HCT116 (cell line): ENCODE measurements around the gene CHST11. TPM values are rescaled to one million over a fixed set of nuclear protein-coding genes. Genes with fewer than 3 reads are reported as not detected.

ENCODE experiments used
- ATAC-seq: fragments of 200-7000 bp; cut with Tn5 transposase; 2 replicates; pipeline ENCODE4 v1.9.1; 2020; ENCODE audit warnings: mild to moderate bottlenecking, moderate library complexity
- BruUV-seq: library from RNA; stranded (reverse); fragments of 400-500 nt; replicated peaks from 2 replicates; lab custom pipeline; 2021; lab: Mats Ljungman, UMichigan
- CTCF ChIA-PET: fragments of 300-600 bp; sonication (Branson Sonifier 250); formaldehyde crosslinking; loops from one replicate; lab custom pipeline; 2021; ENCODE audit warnings: antibody characterized with exemption; lab: Charles Lee
- POLR2A ChIA-PET: fragments of 300-600, 350-600 bp; sonication (Branson Sonifier 250); formaldehyde crosslinking; loops from one replicate; lab custom pipeline; 2021; ENCODE audit warnings: antibody characterized with exemption; lab: Charles Lee
- RAD21 ChIA-PET, 2 experiments: fragments of 300-600 bp; sonication (Branson Sonifier 250); formaldehyde crosslinking; loops; one replicate each; lab custom pipeline; 2023; ENCODE audit warnings: low total read pairs in 2 of 2; ENCODE audit not compliant: uncharacterized antibody in 2 of 2, unreplicated experiment in 2 of 2, low non-redundant PET in 1 of 2; lab: Charles Lee
- DNase-seq: peaks from one replicate; pipeline ENCODE4 v3.0.0-alpha.2; 2010; ENCODE audit warnings: low read depth, low spot score
- H2AFZ ChIP-seq: fragments of 200-600 bp; shearing (Covaris generic), sonication (generic); 2 replicates; pipeline ENCODE4 v1.6.1; 2017; ENCODE audit warnings: low read depth, mixed run types, mixed read lengths, antibody characterized with exemption, low read length; ENCODE audit not compliant: poor library complexity, severe bottlenecking
- H3K27ac ChIP-seq: 2 replicates; pipeline ENCODE4 v1.5.1; 2012; ENCODE audit warnings: low read depth, low read length
- H3K27me3 ChIP-seq: fragments of 200-600 bp; sonication (generic); 2 replicates; pipeline ENCODE4 v1.6.1; 2016; ENCODE audit warnings: mixed run types, low read length, mixed read lengths; ENCODE audit not compliant: insufficient read depth
- H3K36me3 ChIP-seq, 2 experiments: fragments of 200-500 bp in 1 of 2; fragments of 200-600 bp in 1 of 2; sonication (Bioruptor generic) in 1 of 2; sonication (generic) in 1 of 2; 2 replicates each; pipeline versions ENCODE4 v1.5.1 to v1.6.1; 2014 to 2016; ENCODE audit warnings: low read length in 2 of 2, inconsistent platforms in 1 of 2, mixed read lengths in 1 of 2, mixed run types in 1 of 2; ENCODE audit not compliant: insufficient read depth in 2 of 2, control insufficient read depth in 1 of 2
- H3K4me1 ChIP-seq, 2 experiments: fragments of 200-600 bp in 1 of 2; sonication (generic) in 1 of 2; 2 replicates each; pipeline versions ENCODE4 v1.5.1 to v1.6.1; 2012 to 2017; ENCODE audit warnings: low read length in 2 of 2, inconsistent platforms in 1 of 2, mild to moderate bottlenecking in 1 of 2, mixed read lengths in 1 of 2, mixed run types in 1 of 2, moderate library complexity in 1 of 2; ENCODE audit not compliant: insufficient read depth in 2 of 2, control insufficient read depth in 1 of 2
- H3K4me2 ChIP-seq: fragments of 200-600 bp; sonication (generic); 2 replicates; pipeline ENCODE4 v1.6.1; 2017; ENCODE audit warnings: mixed run types, low read length, mixed read lengths
- H3K4me3 ChIP-seq, 2 experiments: fragments of 200-600 bp in 1 of 2; sonication (generic) in 1 of 2; replicated peaks in 1 of 2; 2 replicates each; pipeline ENCODE4 v1.5.1; 2011 to 2016; ENCODE audit warnings: low read length in 2 of 2, control low read depth in 1 of 2, low read depth in 1 of 2, mild to moderate bottlenecking in 1 of 2, mixed read lengths in 1 of 2, mixed run types in 1 of 2
- H3K79me2 ChIP-seq: fragments of 200-600 bp; sonication (generic); 2 replicates; pipeline ENCODE4 v1.6.1; 2017; ENCODE audit warnings: mild to moderate bottlenecking, mixed run types, low read length, moderate library complexity, mixed read lengths; ENCODE audit not compliant: insufficient read depth
- H3K9ac ChIP-seq: fragments of 200-600 bp; sonication (generic); 2 replicates; pipeline ENCODE4 v1.6.1; 2016; ENCODE audit warnings: low read length, mixed read lengths
- H3K9me2 ChIP-seq: fragments of 200-600 bp; sonication (generic), shearing (Covaris generic); 2 replicates; pipeline ENCODE4 v1.6.1; 2017; ENCODE audit warnings: mixed run types, mild to moderate bottlenecking, moderate library complexity; ENCODE audit not compliant: insufficient read depth
- H3K9me3 ChIP-seq, 2 experiments: fragments of 200-500 bp in 1 of 2; fragments of 200-600 bp in 1 of 2; sonication (Bioruptor generic) in 1 of 2; sonication (generic) in 1 of 2; 2 replicates each; pipeline ENCODE4 v1.6.1; 2014 to 2017; ENCODE audit warnings: low read length in 2 of 2, mixed read lengths in 2 of 2, inconsistent platforms in 1 of 2, low read depth in 1 of 2, mild to moderate bottlenecking in 1 of 2, mixed run types in 1 of 2, moderate library complexity in 1 of 2; ENCODE audit not compliant: control insufficient read depth in 1 of 2, insufficient read depth in 1 of 2
- H4K20me1 ChIP-seq: fragments of 200-600 bp; sonication (generic), shearing (Covaris generic); 2 replicates; pipeline ENCODE4 v1.6.1; 2017; ENCODE audit warnings: mixed run types, mild to moderate bottlenecking, moderate library complexity; ENCODE audit not compliant: insufficient read depth
- ATF3 ChIP-seq: IDR thresholded peaks from 2 replicates; pipeline ENCODE4 v1.6.1; 2012
- CBX3 ChIP-seq: IDR thresholded peaks from 2 replicates; pipeline ENCODE4 v1.6.1; 2012; ENCODE audit warnings: low read depth
- CEBPB ChIP-seq: IDR thresholded peaks from 2 replicates; pipeline ENCODE4 v1.6.1; 2012; ENCODE audit warnings: low read depth
- CTCF ChIP-seq, 3 experiments: fragments of 200-600 bp in 1 of 3; sonication (generic) in 1 of 3; IDR thresholded peaks in 2 of 3; conservative IDR thresholded peaks in 1 of 3; 2 replicates each; pipeline ENCODE4 v1.5.1; 2012 to 2017; ENCODE audit warnings: low read depth in 2 of 3, low read length in 2 of 3, antibody characterized with exemption in 1 of 3, borderline replicate concordance in 1 of 3, control low read depth in 1 of 3, mild to moderate bottlenecking in 1 of 3, mixed read lengths in 1 of 3, mixed run types in 1 of 3, moderate library complexity in 1 of 3; ENCODE audit not compliant: insufficient read depth in 1 of 3
- EZH2 ChIP-seq: fragments of 200-600 bp; sonication (generic); IDR thresholded peaks from 2 replicates; pipeline ENCODE4 v1.6.1; 2017; ENCODE audit warnings: antibody characterized with exemption, mixed run types
- JUND ChIP-seq: IDR thresholded peaks from 2 replicates; pipeline ENCODE4 v1.6.1; 2012
- POLR2A ChIP-seq: IDR thresholded peaks from 2 replicates; pipeline ENCODE4 v1.7.0; 2011; ENCODE audit warnings: borderline replicate concordance; ENCODE audit not compliant: insufficient read depth, insufficient read length; ENCODE audit errors: extremely low read depth
- POLR2AphosphoS5 ChIP-seq: IDR thresholded peaks from 2 replicates; pipeline ENCODE4 v1.6.1; 2011; ENCODE audit warnings: mild to moderate bottlenecking, low read depth, low read length, moderate library complexity
- SIN3A ChIP-seq: IDR thresholded peaks from 2 replicates; pipeline ENCODE4 v1.6.1; 2012; ENCODE audit warnings: low read depth
- SP1 ChIP-seq: IDR thresholded peaks from 2 replicates; pipeline ENCODE4 v1.6.1; 2012; ENCODE audit warnings: low read depth
- SRF ChIP-seq: IDR thresholded peaks from 2 replicates; pipeline ENCODE4 v1.6.1; 2012; ENCODE audit warnings: low read depth
- TCF7L2 ChIP-seq: IDR thresholded peaks from 2 replicates; pipeline ENCODE4 v1.7.0; 2011; ENCODE audit warnings: borderline replicate concordance, inconsistent platforms; ENCODE audit not compliant: insufficient read depth, insufficient read length; ENCODE audit errors: extremely low read depth
- YY1 ChIP-seq: IDR thresholded peaks from 2 replicates; pipeline ENCODE4 v1.6.1; 2011; ENCODE audit warnings: low read length, low read depth, moderate library complexity, mild to moderate bottlenecking; ENCODE audit not compliant: insufficient replicate concordance; ENCODE audit errors: extremely low read depth
- ZBTB33 ChIP-seq: IDR thresholded peaks from 2 replicates; pipeline ENCODE4 v1.6.1; 2011; ENCODE audit warnings: mild to moderate bottlenecking, low read length, moderate library complexity; ENCODE audit not compliant: insufficient replicate concordance; ENCODE audit errors: extremely low read depth
- intact Hi-C: fragments of 100-400 bp; cut with micrococcal nuclease; formaldehyde crosslinking; loops from 2 replicates; pipeline ENCODE4 v1.10.0; 2022
- total RNA-seq: library from RNA; stranded (reverse); gene quantifications from one replicate; pipeline ENCODE4 v1.2.1, GENCODE V29; 2021; ENCODE audit not compliant: unreplicated experiment

The CHST11 gene
- total RNA-seq, 1 experiment from 2014 or later, result 10.1 TPM

- Histone ChIP-seq H3K36me3 (no peaks in the 10 kb centered on the region), H2AFZ (no peak overlapping the region), H3K9me2 (no peaks in the 10 kb centered on the region), H3K79me2 (no peaks in the 10 kb centered on the region), H3K27me3 (no peaks in the 10 kb centered on the region), H3K4me2 (no peak overlapping the region), H3K4me1 (no peaks in the 10 kb centered on the region), H3K4me3 (no peak overlapping the region), H3K27ac (no peak overlapping the region), H3K9me3 (no peaks in the 10 kb centered on the region), H3K9ac (no peak overlapping the region), H4K20me1 (no peaks in the 10 kb centered on the region)
- intact Hi-C loops, result no loop called here
- TF ChIP-seq CTCF (IDR thresholded peaks at IDR 0.05 in 2 of 3, conservative IDR thresholded peaks at IDR 0.05 in 1 of 3; ENCODE audit: borderline replicate concordance in 1 of 3, insufficient read depth in 1 of 3, low read depth in 2 of 3, low read length in 2 of 3), result no peak
- no peak for TF ChIP-seq ATF3
- no peak for TF ChIP-seq EZH2
- no peak for TF ChIP-seq TCF7L2
- TF ChIP-seq CBX3, result no peak
- TF ChIP-seq ZBTB33, result no peak
- no peak for TF ChIP-seq POLR2AphosphoS5
- no peak for TF ChIP-seq CEBPB
- TF ChIP-seq YY1, result no peak
- TF ChIP-seq POLR2A, result no peak
- TF ChIP-seq JUND, result no peak
- TF ChIP-seq SRF, result no peak
- no peak for TF ChIP-seq SIN3A
- no peak for TF ChIP-seq SP1
- ChIA-PET CTCF (no interaction called here), POLR2A (no interaction called here), RAD21 (no interaction called here)
- ATAC-seq (no peak), DNase-seq (no peak)
- BruUV-seq, result no TSS peak
Measured at GRCh38 chr12:104713444-104713843, 256.7 kb downstream of the CHST11 start.
